Activated naive CD4-positive, alpha-beta T cell treated with anti-CD3 and anti-CD28 coated beads, Interleukin-2, amount 10 ng/mL, durations not matched to agents 7 days and 5 days (primary cell): ENCODE data around the gene MRPS16.
A peak's percentile ranks its signal among the peaks of the same experiment; 100 is the strongest.

Source experiments
- CTCF ChIA-PET: fragments of 350-600 bp; sonication (Branson Sonifier 250); formaldehyde crosslinking; loops from one replicate; lab custom pipeline; 2021; ENCODE audit warnings: antibody characterized with exemption; lab: Charles Lee
- DNase-seq: peaks from one replicate; pipeline ENCODE4 v3.0.0-alpha.2; 2020
- H3K27ac Mint-ChIP-seq: one replicate; pipeline ENCODE4 v1.8.0; 2021; ENCODE audit warnings: mild to moderate bottlenecking, moderate library complexity, mixed read lengths
- H3K27me3 Mint-ChIP-seq: one replicate; pipeline ENCODE4 v1.8.0; 2021; ENCODE audit warnings: mild to moderate bottlenecking, mixed read lengths
- H3K36me3 Mint-ChIP-seq: one replicate; pipeline ENCODE4 v1.8.0; 2021; ENCODE audit warnings: mixed read lengths
- H3K4me1 Mint-ChIP-seq: one replicate; pipeline ENCODE4 v1.8.0; 2021; ENCODE audit warnings: mixed read lengths
- H3K4me3 Mint-ChIP-seq: one replicate; pipeline ENCODE4 v1.8.0; 2021; ENCODE audit warnings: mild to moderate bottlenecking, moderate library complexity, mixed read lengths
- H3K9me3 Mint-ChIP-seq: one replicate; pipeline ENCODE4 v1.8.0; 2021; ENCODE audit warnings: mixed read lengths

Gene MRPS16

DNA sequence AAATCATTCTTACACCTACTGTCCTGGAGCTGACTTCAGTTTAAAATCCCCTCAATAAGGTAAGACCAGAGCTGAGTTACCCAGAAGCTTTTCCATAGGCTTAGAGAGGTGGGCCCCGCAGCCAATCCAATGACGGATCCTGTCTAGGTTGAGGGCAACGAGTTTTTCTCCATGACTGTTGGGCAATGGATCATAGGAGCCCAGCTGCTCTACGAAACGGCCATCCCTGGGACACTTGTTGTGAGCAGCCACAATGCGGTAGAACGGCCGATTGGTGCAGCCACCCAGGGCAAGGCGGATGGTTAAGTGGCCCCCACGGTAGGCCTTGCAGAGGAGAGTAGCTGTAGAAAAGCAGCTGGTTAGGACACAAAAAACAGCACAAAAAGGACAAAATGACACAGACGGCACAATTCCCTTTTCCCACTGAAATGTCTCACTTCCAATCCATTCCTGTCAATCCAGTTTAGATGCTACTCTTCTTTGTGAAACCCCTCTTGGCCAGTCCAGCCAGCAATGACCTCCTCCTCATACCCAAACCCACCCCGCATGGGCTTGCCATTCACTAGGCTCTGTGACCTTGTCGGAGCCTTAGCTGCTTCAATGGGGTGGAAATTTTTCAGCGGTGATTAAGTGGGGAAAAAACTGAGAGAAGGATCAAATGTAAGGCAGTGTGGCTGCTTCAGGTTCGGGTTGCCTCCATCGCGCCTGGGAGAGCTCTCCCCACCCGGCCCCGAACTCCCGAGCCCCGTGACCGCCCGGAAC is 580 bp downstream of the MRPS16 start:
- H3K27ac Mint-ChIP-seq = peak overlapping the region; percentile 93
- H3K27me3 Mint-ChIP-seq = no peaks in the 10 kb centered on the region
- H3K4me1 Mint-ChIP-seq = peaks cover 62% of the 10 kb centered on the region
- H3K36me3 Mint-ChIP-seq = peaks cover 38% of the 10 kb centered on the region
- DNase-seq = peak; percentile 23
- CTCF ChIA-PET = interaction anchor here (0.6 kb wide), 1 partner anchor 12 kb away, joined by 3 read pairs; no protein-coding TSS in a partner anchor
- H3K9me3 Mint-ChIP-seq = no peaks in the 10 kb centered on the region
- peak overlapping the region; percentile 99 for H3K4me3 Mint-ChIP-seq

DNA sequence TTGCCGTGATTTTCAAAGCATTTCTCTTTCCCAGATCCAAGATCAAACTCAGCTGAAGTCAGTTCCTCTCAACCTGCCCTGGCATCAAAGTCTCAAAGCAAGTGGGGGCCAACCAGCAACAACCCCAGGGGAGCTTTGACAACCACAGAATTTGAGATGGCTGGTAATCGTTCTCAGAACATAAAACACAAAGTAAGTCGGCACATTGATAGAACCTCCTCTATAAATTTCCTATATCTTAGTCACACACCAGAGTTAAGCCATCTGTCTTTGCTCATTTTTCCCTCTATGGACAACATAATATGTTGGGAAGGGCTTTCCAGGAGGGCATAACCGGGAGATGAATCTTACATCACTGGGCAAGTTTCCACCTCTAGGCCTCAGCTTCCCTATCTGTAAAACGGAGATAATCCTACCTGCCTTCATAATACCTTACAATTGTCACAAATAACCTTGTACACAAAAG is 4.2 kb downstream of the MRPS16 start:
- CTCF ChIA-PET = interaction anchor here (2.0 kb wide), 1 partner anchor 16 kb away, joined by 5 read pairs; no protein-coding TSS in a partner anchor
- H3K9me3 Mint-ChIP-seq = no peaks in the 10 kb centered on the region
- H3K4me3 Mint-ChIP-seq = peak overlapping the region; percentile 37
- DNase-seq = no peak
- peak overlapping the region; percentile 97 for H3K27ac Mint-ChIP-seq
- peaks cover 83% of the 10 kb centered on the region for H3K4me1 Mint-ChIP-seq
- H3K27me3 Mint-ChIP-seq = no peaks in the 10 kb centered on the region
- H3K36me3 Mint-ChIP-seq = peaks cover 67% of the 10 kb centered on the region

DNA sequence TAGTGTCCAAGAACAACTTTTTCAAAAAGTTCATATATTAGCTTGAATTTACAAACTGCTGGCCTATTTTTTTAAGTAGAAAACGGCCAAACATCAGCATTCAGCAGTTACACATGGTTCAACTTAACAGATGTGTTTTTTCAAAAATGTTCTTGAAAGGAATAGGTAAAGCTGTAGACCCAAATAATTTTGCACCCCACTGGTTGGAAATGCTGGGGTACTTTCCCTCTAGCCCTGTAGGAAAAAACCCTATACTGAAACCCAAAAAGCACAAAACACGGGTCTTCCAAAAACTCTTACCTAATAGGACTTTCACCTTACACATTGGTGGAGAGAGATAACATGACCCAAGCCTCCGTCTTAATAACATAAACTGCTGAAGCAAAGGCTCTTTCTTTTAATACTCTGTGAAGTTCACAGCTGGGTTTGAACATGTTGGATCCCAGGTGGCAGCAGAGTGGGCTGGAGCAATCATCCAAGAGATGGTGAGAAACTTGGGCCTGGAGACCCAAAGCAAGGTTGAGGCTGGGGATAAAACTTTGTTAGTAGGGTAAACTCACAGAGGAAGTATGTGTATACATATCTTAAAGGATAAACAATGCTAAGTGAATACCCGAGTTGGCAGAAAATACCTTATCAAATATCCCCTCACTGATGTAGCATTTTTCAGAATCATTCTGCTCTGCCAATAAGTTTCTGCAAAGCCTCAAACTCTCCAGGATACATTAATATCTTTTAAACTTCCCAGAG is 4.8 kb downstream of the MRPS16 start:
- DNase-seq = no peak
- peak overlapping the region; percentile 99 for H3K4me3 Mint-ChIP-seq
- H3K4me1 Mint-ChIP-seq = peaks cover 83% of the 10 kb centered on the region
- H3K27ac Mint-ChIP-seq = peak overlapping the region; percentile 97
- no peaks in the 10 kb centered on the region for H3K27me3 Mint-ChIP-seq
- CTCF ChIA-PET = interaction anchor here (1.2 to 2.0 kb wide), 2 partner anchors 12 to 16 kb away, joined by 3 to 5 read pairs; no protein-coding TSS in a partner anchor
- H3K9me3 Mint-ChIP-seq = no peaks in the 10 kb centered on the region
- H3K36me3 Mint-ChIP-seq = peaks cover 71% of the 10 kb centered on the region

DNA sequence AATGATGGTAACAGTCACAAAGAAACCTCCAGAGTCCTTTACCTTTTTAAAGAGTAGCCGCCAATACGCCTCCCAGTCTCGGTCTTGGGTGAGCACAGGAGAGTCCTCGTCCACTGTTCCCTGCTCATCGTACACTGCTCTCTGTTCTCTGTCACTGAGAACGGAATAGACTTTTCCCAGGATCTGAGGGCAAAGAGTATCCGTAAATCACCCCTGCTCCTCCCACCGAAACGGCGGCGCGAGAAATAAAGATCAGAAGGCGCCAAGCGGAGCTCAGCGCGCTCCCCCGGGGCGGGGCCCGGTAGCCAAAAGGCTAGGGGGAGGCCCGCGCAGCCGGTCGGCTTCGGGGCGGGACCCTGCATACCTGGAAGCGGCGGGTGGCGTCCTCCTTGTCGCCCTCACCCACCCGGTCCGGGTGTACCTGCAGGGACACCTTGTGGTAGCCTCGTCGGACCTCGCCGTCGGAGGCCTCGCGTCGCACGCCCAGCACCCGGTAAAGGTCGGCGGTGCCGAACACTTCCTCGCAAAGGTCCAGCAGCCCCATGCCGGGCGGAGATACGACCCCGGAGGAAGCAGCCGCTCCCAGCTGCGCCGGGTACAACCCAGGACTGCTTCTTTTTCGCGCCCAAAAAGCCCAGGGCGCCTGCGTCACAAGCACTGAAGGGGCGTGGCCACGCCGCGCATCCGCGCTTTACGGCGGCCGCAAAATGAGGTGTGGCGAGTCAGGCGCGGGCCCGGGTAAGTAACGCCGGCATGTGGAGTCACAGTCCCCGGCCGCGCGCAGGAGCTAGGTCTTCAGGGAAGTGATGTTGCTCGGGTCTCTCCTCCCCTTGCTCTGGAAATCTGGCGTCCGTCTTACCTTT is 5.6 kb downstream of the MRPS16 start, which contains the start of gene DNAJC9:
DNAJC9 (minus strand) TSS at position 610 of the 863 bp plus-strand sequence; CDS start at position 544, 66 bp downstream.
- CTCF ChIA-PET = interaction anchor here (1.2 to 2.0 kb wide), 2 partner anchors 12 to 17 kb away, joined by 3 to 5 read pairs; no protein-coding TSS in a partner anchor
- Mint-ChIP-seq H3K27ac (peak within 1 kb of the TSS; percentile 97), H3K4me1 (peaks cover 81% of the 10 kb centered on the region), H3K27me3 (no peaks in the 10 kb centered on the region), H3K9me3 (no peaks in the 10 kb centered on the region), H3K36me3 (peaks cover 70% of the 10 kb centered on the region), H3K4me3 (peak within 1 kb of the TSS; percentile 99)
- peak; percentile 97 for DNase-seq

DNA sequence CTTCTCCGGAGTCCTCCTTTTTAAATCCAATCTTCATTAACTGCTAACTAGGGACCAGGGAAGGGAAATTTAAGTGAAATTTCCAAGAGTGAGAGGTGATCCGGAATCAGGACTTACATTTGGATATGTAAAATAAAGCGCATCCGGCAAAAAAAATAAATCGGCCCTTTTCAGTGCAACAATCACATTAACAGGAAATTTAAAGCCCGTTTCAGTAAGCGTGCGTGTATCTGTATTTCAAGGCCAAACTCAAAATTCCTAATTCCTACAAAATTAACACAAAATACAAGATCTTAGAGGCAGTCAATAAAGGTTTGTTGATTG is 6.2 kb downstream of the MRPS16 start:
- CTCF ChIA-PET = interaction anchor here (2.0 kb wide), 1 partner anchor 18 kb away, joined by 5 read pairs; no protein-coding TSS in a partner anchor
- H3K4me3 Mint-ChIP-seq = peak overlapping the region; percentile 99
- peaks cover 77% of the 10 kb centered on the region for H3K4me1 Mint-ChIP-seq
- H3K36me3 Mint-ChIP-seq = peaks cover 69% of the 10 kb centered on the region
- peak overlapping the region; percentile 97 for H3K27ac Mint-ChIP-seq
- no peaks in the 10 kb centered on the region for H3K27me3 Mint-ChIP-seq
- DNase-seq = no peak
- H3K9me3 Mint-ChIP-seq = no peaks in the 10 kb centered on the region

DNA sequence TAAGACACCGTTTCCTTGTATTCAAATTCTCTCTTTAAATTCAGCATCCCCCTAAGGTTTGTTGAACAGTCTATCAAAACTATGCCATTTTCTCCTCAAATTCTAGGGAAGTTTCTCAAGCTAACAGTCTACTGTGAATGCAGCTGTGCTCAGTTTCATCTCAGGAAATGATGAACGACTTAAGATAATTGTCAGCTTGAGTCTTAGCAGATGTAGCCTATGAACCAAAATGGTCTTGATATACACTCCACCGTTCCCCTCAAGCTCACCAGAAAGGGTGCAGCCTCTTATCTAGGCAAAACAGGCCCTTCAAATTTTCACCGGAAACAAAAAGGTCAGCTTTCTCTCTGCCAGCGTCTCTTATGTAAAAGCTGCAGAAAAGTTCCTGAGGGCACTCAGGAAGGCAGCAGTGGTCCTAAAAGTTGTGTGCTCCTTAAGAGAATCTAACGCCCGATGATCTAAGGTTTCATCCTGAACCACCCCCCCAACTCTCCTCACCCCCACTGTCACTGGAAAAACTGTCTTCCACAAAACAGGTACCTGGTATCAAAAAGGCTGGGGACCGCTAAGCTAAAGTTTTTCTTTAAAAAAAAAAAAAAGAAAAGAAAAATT is 7.5 kb downstream of the MRPS16 start:
- CTCF ChIA-PET = no interaction called here
- H3K36me3 Mint-ChIP-seq = peaks cover 68% of the 10 kb centered on the region
- H3K9me3 Mint-ChIP-seq = no peaks in the 10 kb centered on the region
- peak overlapping the region; percentile 99 for H3K4me3 Mint-ChIP-seq
- DNase-seq = no peak
- H3K27me3 Mint-ChIP-seq = no peaks in the 10 kb centered on the region
- H3K27ac Mint-ChIP-seq = peak overlapping the region; percentile 66
- H3K4me1 Mint-ChIP-seq = peaks cover 70% of the 10 kb centered on the region

- Mint-ChIP-seq H3K36me3 (peaks cover 57% of the 10 kb centered on the region), H3K4me3 (no peak overlapping the region), H3K27ac (no peak overlapping the region), H3K4me1 (peaks cover 31% of the 10 kb centered on the region), H3K27me3 (no peaks in the 10 kb centered on the region), H3K9me3 (no peaks in the 10 kb centered on the region)
- DNase-seq = no peak
- CTCF ChIA-PET = interaction anchor here (0.9 kb wide), 1 partner anchor 404 kb away, joined by 3 read pairs; no protein-coding TSS in a partner anchor
These were observed 12.5 kb downstream of the MRPS16 start for GRCh38 chr10:73239908-73240307.

DNA sequence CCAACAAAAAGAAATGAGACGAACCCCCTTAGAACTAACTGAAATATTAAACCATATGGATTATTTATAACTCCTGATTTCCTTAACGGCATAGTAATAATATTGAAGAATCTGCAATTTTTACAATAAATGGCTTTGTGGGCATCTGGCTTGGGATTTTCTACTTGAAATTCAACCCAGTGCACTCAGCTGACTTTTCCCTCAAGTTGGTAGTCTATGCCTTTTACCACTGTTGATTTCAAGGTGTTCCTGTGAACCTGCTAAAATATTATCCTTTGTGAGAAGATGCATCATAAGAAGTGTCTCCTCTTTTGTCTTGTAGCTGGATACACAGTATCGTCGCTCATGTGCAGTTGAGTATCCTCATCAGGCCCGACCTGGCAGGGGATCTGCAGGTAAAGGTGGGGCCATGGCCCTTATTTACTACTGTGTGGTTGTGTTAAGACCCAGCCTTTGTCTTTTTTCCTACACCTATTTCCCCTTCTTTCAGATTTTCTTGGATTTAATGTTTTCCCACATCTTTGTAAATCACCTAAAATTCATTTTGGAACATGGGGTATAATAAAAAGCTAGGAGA is 13.4 kb downstream of the MRPS16 start:
- CTCF ChIA-PET = interaction anchor here (0.8 kb wide), 1 partner anchor 13 kb away, joined by 3 read pairs; no protein-coding TSS in a partner anchor

GRCh38 chr10:73234695-73235094 is 17.7 kb downstream of the MRPS16 start:
- no peak overlapping the region for H3K27ac Mint-ChIP-seq
- H3K36me3 Mint-ChIP-seq = peaks cover 40% of the 10 kb centered on the region
- CTCF ChIA-PET = interaction anchor here (0.6 kb wide), 1 partner anchor 15 kb away, joined by 3 read pairs; no protein-coding TSS in a partner anchor

More for the DNA sequence above, 13.4 kb downstream of the MRPS16 start:
- Mint-ChIP-seq H3K4me1 (peaks cover 22% of the 10 kb centered on the region), H3K9me3 (no peaks in the 10 kb centered on the region), H3K36me3 (peaks cover 56% of the 10 kb centered on the region), H3K27ac (no peak overlapping the region), H3K27me3 (no peaks in the 10 kb centered on the region), H3K4me3 (no peak overlapping the region)
- no peak for DNase-seq

GRCh38 chr10:73233883-73234282 is 18.6 kb downstream of the MRPS16 start:
- no peak overlapping the region for H3K4me3 Mint-ChIP-seq
- no peak overlapping the region for H3K27ac Mint-ChIP-seq
- CTCF ChIA-PET = interaction anchor here (0.5 kb wide), 1 partner anchor 308 kb away, joined by 3 read pairs; no protein-coding TSS in a partner anchor
- H3K9me3 Mint-ChIP-seq = no peaks in the 10 kb centered on the region
- H3K27me3 Mint-ChIP-seq = no peaks in the 10 kb centered on the region
- no peaks in the 10 kb centered on the region for H3K4me1 Mint-ChIP-seq
- DNase-seq = no peak
- peaks cover 36% of the 10 kb centered on the region for H3K36me3 Mint-ChIP-seq

More at GRCh38 chr10:73234695-73235094, 17.7 kb downstream of the MRPS16 start:
- Mint-ChIP-seq H3K9me3 (no peaks in the 10 kb centered on the region), H3K27me3 (no peaks in the 10 kb centered on the region), H3K4me1 (no peaks in the 10 kb centered on the region), H3K4me3 (no peak overlapping the region)
- DNase-seq = no peak

DNA sequence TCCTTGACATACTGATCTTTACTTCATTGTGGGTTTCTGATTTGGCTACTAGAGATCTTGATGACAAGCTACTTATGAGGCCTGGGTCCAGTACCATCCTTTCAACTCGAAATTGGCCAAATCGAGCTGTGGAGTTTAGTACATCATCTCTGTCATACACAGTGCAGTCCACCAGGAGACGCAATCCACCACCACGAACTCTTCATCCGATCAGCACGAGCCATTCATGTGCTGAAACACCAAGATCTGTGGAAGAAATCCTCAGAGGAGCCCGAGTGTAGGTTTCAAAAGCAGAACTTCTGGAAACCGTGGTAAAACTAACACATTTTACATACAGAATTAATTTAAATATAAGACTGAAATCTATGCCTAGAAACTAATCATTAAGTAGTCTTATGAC is 19.6 kb downstream of the MRPS16 start:
- no peak for DNase-seq
- no peaks in the 10 kb centered on the region for H3K9me3 Mint-ChIP-seq
- H3K27ac Mint-ChIP-seq = no peak overlapping the region
- H3K4me1 Mint-ChIP-seq = no peaks in the 10 kb centered on the region
- no peaks in the 10 kb centered on the region for H3K27me3 Mint-ChIP-seq
- CTCF ChIA-PET = no interaction called here
- peaks cover 35% of the 10 kb centered on the region for H3K36me3 Mint-ChIP-seq
- no peak overlapping the region for H3K4me3 Mint-ChIP-seq

- no peak for DNase-seq
- Mint-ChIP-seq H3K36me3 (peaks cover 26% of the 10 kb centered on the region), H3K27me3 (no peaks in the 10 kb centered on the region), H3K4me1 (no peaks in the 10 kb centered on the region), H3K27ac (no peak overlapping the region), H3K4me3 (no peak overlapping the region), H3K9me3 (no peaks in the 10 kb centered on the region)
- CTCF ChIA-PET = interaction anchor here (0.6 to 0.8 kb wide), 2 partner anchors 11 to 134 kb away, joined by 3 read pairs; no protein-coding TSS in a partner anchor
These were observed 22.9 kb downstream of the MRPS16 start for GRCh38 chr10:73229567-73229966.

DNA sequence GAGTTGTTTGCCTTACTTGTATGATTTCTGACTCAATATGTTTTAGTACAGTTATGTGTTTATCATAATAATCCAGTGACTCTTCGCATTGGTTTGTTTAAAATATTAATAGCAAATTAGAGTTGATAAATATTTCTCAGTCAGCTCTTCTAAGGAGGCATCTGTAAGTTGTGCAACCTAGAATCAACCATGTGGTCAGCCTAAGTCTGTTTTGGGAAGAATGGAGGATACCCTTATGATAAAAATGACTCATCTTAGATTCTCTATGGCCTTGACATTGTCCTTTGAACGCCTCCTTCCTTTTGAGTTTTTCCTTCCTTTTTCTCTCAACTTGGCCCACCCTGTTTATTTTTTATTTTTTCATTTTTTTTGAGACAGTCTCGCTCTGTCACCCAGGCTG is 24.2 kb downstream of the MRPS16 start:
- H3K27ac Mint-ChIP-seq = no peak overlapping the region
- CTCF ChIA-PET = no interaction called here

More for the DNA sequence above, 24.2 kb downstream of the MRPS16 start:
- no peak overlapping the region for H3K4me3 Mint-ChIP-seq
- H3K9me3 Mint-ChIP-seq = no peaks in the 10 kb centered on the region
- no peaks in the 10 kb centered on the region for H3K4me1 Mint-ChIP-seq
- H3K27me3 Mint-ChIP-seq = no peaks in the 10 kb centered on the region
- DNase-seq = no peak
- H3K36me3 Mint-ChIP-seq = peaks cover 19% of the 10 kb centered on the region
